Measurements from ENCODE around the gene MMAB.

Gene MMAB

DNA sequence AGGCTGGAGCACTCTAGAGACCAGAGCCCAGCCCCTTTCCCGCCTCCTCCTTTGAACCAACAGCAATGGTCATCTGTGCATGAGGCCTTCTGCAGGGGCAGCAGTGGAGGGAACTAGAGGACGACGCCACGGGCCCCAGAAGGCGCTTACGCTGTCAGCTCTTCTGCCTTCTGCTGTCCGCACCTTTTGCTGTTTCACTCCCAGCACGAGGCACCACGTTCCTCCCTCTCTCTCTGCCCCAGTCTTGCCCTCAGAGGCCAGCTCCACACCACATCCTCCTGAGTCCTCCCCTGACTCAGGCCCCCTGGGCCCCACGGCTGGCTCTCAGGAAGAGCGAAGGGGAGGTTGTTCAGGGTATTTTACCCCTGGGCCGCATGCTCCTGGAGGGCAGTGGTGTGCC is 15.5 kb downstream of the MMAB start:
- H3K9me3 ChIP-seq (ENCODE audit: severe bottlenecking) = no peaks in the 10 kb centered on the region
- DNase-seq (ENCODE audit: low spot score) (no peak), ATAC-seq (ENCODE audit: low read depth) (no peak)
- H3K4me1 ChIP-seq (ENCODE audit: insufficient read depth, poor library complexity, severe bottlenecking) = no peaks in the 10 kb centered on the region
- H3K27ac ChIP-seq (ENCODE audit: poor library complexity, severe bottlenecking) = no peak overlapping the region
- peaks cover 20% of the 10 kb centered on the region for H3K27me3 ChIP-seq (ENCODE audit: insufficient read depth, poor library complexity, severe bottlenecking)
- TF ChIP-seq, protein P1, sequence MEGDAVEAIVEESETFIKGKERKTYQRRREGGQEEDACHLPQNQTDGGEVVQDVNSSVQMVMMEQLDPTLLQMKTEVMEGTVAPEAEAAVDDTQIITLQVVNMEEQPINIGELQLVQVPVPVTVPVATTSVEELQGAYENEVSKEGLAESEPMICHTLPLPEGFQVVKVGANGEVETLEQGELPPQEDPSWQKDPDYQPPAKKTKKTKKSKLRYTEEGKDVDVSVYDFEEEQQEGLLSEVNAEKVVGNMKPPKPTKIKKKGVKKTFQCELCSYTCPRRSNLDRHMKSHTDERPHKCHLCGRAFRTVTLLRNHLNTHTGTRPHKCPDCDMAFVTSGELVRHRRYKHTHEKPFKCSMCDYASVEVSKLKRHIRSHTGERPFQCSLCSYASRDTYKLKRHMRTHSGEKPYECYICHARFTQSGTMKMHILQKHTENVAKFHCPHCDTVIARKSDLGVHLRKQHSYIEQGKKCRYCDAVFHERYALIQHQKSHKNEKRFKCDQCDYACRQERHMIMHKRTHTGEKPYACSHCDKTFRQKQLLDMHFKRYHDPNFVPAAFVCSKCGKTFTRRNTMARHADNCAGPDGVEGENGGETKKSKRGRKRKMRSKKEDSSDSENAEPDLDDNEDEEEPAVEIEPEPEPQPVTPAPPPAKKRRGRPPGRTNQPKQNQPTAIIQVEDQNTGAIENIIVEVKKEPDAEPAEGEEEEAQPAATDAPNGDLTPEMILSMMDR (IDR thresholded peaks at IDR 0.05; ENCODE audit: poor library complexity, severe bottlenecking) = no peak
- no peak overlapping the region for H3K4me3 ChIP-seq (ENCODE audit: severe bottlenecking)
- H3K36me3 ChIP-seq (ENCODE audit: low read depth) = no peaks in the 10 kb centered on the region; the same call in 1 of the 2 replicates

DNA sequence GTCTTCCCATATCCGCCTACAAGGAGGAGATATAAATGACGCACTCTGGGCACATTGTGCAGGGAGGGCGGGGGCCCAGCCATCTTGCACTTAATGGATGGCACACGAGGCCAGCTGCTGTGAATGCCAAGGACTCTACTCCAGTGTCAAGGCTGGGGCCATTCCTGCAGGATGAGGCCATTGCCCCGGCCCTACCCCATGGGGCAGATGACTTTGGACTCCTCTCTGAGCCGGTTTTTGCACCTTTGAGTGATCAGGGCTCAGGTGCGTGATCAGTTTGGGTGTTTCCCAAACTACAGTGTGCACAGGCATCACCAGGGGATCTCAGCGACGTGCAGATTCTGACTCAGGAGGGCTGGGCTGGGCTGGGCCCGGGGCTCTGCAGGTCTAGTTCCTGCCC is 16.1 kb downstream of the MMAB start:
- Histone ChIP-seq H3K4me3 (ENCODE audit: severe bottlenecking) (no peak overlapping the region), H3K27me3 (ENCODE audit: insufficient read depth, poor library complexity, severe bottlenecking) (peaks cover 25% of the 10 kb centered on the region), H3K4me1 (ENCODE audit: insufficient read depth, poor library complexity, severe bottlenecking) (no peaks in the 10 kb centered on the region), H3K36me3 (ENCODE audit: low read depth) (no peaks in the 10 kb centered on the region; the same call in 1 of the 2 replicates), H3K9me3 (ENCODE audit: severe bottlenecking) (no peaks in the 10 kb centered on the region), H3K27ac (ENCODE audit: poor library complexity, severe bottlenecking) (no peak overlapping the region)
- TF ChIP-seq, protein P1 (IDR thresholded peaks at IDR 0.05; ENCODE audit: poor library complexity, severe bottlenecking) = no peak
- DNase-seq (ENCODE audit: low spot score) (no peak), ATAC-seq (ENCODE audit: low read depth) (no peak)

DNA sequence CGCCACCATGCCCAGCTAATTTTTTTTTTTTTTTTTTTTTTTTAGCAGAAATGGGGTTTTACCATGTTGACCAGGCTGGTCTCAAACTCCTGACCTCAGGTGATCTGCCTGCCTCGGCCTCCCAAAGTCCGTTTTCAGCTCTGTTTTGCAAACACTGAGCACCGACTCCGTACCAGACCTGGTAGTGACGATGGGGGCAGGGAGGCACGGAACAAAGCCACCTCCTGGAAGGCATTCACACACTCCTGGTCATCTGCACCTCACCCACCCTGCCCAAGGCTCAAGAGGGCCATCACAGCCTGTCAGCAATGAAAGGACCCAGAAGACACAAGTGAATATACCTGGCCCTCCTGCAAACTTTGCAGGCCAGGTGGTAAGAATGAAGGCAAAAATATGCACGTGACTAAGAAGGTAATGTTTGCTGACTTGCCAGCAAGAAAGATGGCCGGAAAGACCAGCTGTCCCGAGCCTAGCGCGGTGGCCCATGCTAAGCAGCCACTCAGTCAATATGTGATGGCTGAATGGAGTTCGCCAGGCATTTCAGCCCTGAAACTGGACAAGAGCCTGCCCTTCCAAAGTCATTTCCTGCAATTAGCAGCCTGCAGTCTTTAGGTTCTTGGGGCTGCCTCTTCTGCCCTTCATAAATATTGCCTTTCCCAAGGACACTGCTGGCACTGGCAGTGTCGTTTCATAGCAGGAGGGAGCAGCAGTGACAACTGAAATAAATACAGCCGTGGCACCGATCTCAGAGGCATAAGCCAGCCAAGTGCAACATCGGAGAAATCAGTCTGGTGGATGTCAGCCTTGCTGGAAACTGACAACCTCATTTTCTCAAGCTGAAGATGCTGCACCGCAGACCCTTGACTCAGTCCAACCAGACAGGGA is 17.6 kb downstream of the MMAB start:
- Histone ChIP-seq H3K27me3 (ENCODE audit: insufficient read depth, poor library complexity, severe bottlenecking) (peaks cover 25% of the 10 kb centered on the region), H3K27ac (ENCODE audit: poor library complexity, severe bottlenecking) (no peak overlapping the region), H3K9me3 (ENCODE audit: severe bottlenecking) (no peaks in the 10 kb centered on the region), H3K4me3 (ENCODE audit: severe bottlenecking) (no peak overlapping the region), H3K36me3 (ENCODE audit: low read depth) (no peaks in the 10 kb centered on the region), H3K4me1 (ENCODE audit: insufficient read depth, poor library complexity, severe bottlenecking) (no peaks in the 10 kb centered on the region)
- no peak for DNase-seq (ENCODE audit: low spot score)
- no peak for ATAC-seq (ENCODE audit: low read depth)
- TF ChIP-seq, protein P1 (IDR thresholded peaks at IDR 0.05; ENCODE audit: poor library complexity, severe bottlenecking) = no peak

DNA sequence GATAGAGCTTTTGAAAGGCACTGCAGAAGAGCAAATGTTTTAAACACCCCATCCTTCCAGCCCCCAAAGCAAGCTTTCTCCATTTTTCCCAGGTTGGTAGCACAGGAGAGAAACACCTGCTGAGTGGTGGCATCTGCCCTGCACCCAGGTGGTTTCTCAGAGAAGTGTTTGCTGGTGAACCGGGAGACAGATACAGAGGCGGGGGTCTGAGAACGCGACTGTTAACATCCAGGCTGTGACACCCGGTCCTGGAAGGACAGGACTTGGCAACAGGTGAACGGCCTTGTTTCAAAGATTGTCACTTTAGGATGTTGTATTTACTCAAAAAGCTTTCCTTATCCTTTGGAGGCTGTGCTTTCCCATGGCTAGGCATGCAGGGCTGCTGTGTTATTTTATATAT is 18.5 kb downstream of the MMAB start:
- no peak overlapping the region for H3K4me3 ChIP-seq (ENCODE audit: severe bottlenecking)
- TF ChIP-seq, protein P1 (IDR thresholded peaks at IDR 0.05; ENCODE audit: poor library complexity, severe bottlenecking) = no peak
- H3K36me3 ChIP-seq (ENCODE audit: low read depth) = no peaks in the 10 kb centered on the region
- peaks cover 25% of the 10 kb centered on the region for H3K27me3 ChIP-seq (ENCODE audit: insufficient read depth, poor library complexity, severe bottlenecking)
- no peak overlapping the region for H3K27ac ChIP-seq (ENCODE audit: poor library complexity, severe bottlenecking)
- H3K4me1 ChIP-seq (ENCODE audit: insufficient read depth, poor library complexity, severe bottlenecking) = no peaks in the 10 kb centered on the region
- no peak for DNase-seq (ENCODE audit: low spot score)
- no peaks in the 10 kb centered on the region for H3K9me3 ChIP-seq (ENCODE audit: severe bottlenecking)
- no peak for ATAC-seq (ENCODE audit: low read depth)
